ENCODE measurements around the gene WWOX. TPM values are rescaled to one million over a fixed set of nuclear protein-coding genes. Genes with fewer than 3 reads are reported as not detected.

Gene WWOX
- total RNA-seq, 2 donors from 2014 or later: 30.0 to 35.4 TPM

GRCh38 chr16:79047337-79047736 lies 947.9 kb downstream of the WWOX start:
- Histone ChIP-seq H3K4me3 (ENCODE audit: low read length) (no peak overlapping the region), H3K36me3 (ENCODE audit: control insufficient read depth, insufficient read depth, low read length) (no peaks in the 10 kb centered on the region), H3K27me3 (ENCODE audit: control insufficient read depth, insufficient read depth, low read length, poor library complexity, severe bottlenecking) (no peaks in the 10 kb centered on the region), H3K27ac (ENCODE audit: low read depth, low read length) (no peak overlapping the region), H3K4me1 (ENCODE audit: control insufficient read depth, insufficient read depth, low read length) (no peaks in the 10 kb centered on the region), H3K9me3 (ENCODE audit: control insufficient read depth, low read length) (peaks cover 3% of the 10 kb centered on the region), H3K9ac (ENCODE audit: extremely low read depth, low read length, poor library complexity, severe bottlenecking) (no peak overlapping the region)
- Mint-ChIP-seq H3K4me1 (peaks cover 20% of the 10 kb centered on the region), H3K27ac (no peak overlapping the region), H3K27me3 (ENCODE audit: insufficient read depth) (no peaks in the 10 kb centered on the region), H3K4me3 (no peak overlapping the region), H3K36me3 (ENCODE audit: low read depth) (no peaks in the 10 kb centered on the region), H3K9me3 (no peaks in the 10 kb centered on the region)
- TF ChIP-seq CTCF (conservative IDR thresholded peaks at IDR 0.05): peak; percentile 80
- no peak for DNase-seq
- WGBS, 2 experiments (ENCODE audit: insufficient coverage in 1 of 2, insufficient read length in 1 of 2): 78 to 83% methylated on average over 2 to 3 of the region's 3 CpGs

- Histone ChIP-seq H3K36me3 (ENCODE audit: control insufficient read depth, insufficient read depth, low read length) (no peaks in the 10 kb centered on the region), H3K4me1 (ENCODE audit: control insufficient read depth, insufficient read depth, low read length) (no peaks in the 10 kb centered on the region), H3K9ac (ENCODE audit: extremely low read depth, low read length, poor library complexity, severe bottlenecking) (no peak overlapping the region), H3K27ac (ENCODE audit: low read depth, low read length) (no peak overlapping the region), H3K27me3 (ENCODE audit: control insufficient read depth, insufficient read depth, low read length, poor library complexity, severe bottlenecking) (no peaks in the 10 kb centered on the region), H3K4me3 (ENCODE audit: low read length) (no peak overlapping the region), H3K9me3 (ENCODE audit: control insufficient read depth, low read length) (peaks cover 7% of the 10 kb centered on the region)
- WGBS, 2 experiments (ENCODE audit: insufficient coverage in 1 of 2, insufficient read length in 1 of 2): 91 to 93% methylated on average over 6 of the region's 6 CpGs
- no peaks in the 10 kb centered on the region for H3K36me3 Mint-ChIP-seq (ENCODE audit: low read depth)
- H3K27me3 Mint-ChIP-seq (ENCODE audit: insufficient read depth): no peaks in the 10 kb centered on the region
- TF ChIP-seq CTCF (conservative IDR thresholded peaks at IDR 0.05): no peak
- peaks cover 3% of the 10 kb centered on the region for H3K9me3 Mint-ChIP-seq
- DNase-seq: no peak
- no peak overlapping the region for H3K27ac Mint-ChIP-seq
- H3K4me1 Mint-ChIP-seq: peaks cover 22% of the 10 kb centered on the region
- H3K4me3 Mint-ChIP-seq: no peak overlapping the region
Observed at GRCh38 chr16:79049040-79049439, 949.6 kb downstream of the WWOX start.

- H3K9ac ChIP-seq (ENCODE audit: extremely low read depth, low read length, poor library complexity, severe bottlenecking): no peak overlapping the region
- DNase-seq: no peak
- H3K27ac ChIP-seq (ENCODE audit: low read depth, low read length): no peak overlapping the region
- H3K4me3 ChIP-seq (ENCODE audit: low read length): no peak overlapping the region
- H3K4me1 ChIP-seq (ENCODE audit: control insufficient read depth, insufficient read depth, low read length): no peaks in the 10 kb centered on the region
- H3K27ac Mint-ChIP-seq: no peak overlapping the region
- no peak overlapping the region for H3K4me3 Mint-ChIP-seq
- no peak for TF ChIP-seq CTCF (conservative IDR thresholded peaks at IDR 0.05)
- H3K4me1 Mint-ChIP-seq: peaks cover 32% of the 10 kb centered on the region
- H3K27me3 ChIP-seq (ENCODE audit: control insufficient read depth, insufficient read depth, low read length, poor library complexity, severe bottlenecking): no peaks in the 10 kb centered on the region
- 91 to 93% methylated on average over 4 of the region's 4 CpGs for WGBS, 2 experiments (ENCODE audit: insufficient coverage in 1 of 2, insufficient read length in 1 of 2)
- H3K36me3 Mint-ChIP-seq (ENCODE audit: low read depth): no peaks in the 10 kb centered on the region
- peaks cover 7% of the 10 kb centered on the region for H3K9me3 ChIP-seq (ENCODE audit: control insufficient read depth, low read length)
- H3K9me3 Mint-ChIP-seq: peaks cover 3% of the 10 kb centered on the region
- H3K36me3 ChIP-seq (ENCODE audit: control insufficient read depth, insufficient read depth, low read length): no peaks in the 10 kb centered on the region
- peaks cover 2% of the 10 kb centered on the region for H3K27me3 Mint-ChIP-seq (ENCODE audit: insufficient read depth)
Observed at GRCh38 chr16:79050063-79050462, 950.6 kb downstream of the WWOX start.

Measured in endodermal cell (in vitro differentiated cells).